Fibroblast of villous mesenchyme (primary cell): ENCODE measurements around the gene TIE1. TPM values are rescaled to one million over a fixed set of nuclear protein-coding genes. Genes with fewer than 3 reads are reported as not detected.

Experiments used
- DNase-seq: peaks from one replicate; pipeline ENCODE4 v3.0.0-alpha.2; 2010; ENCODE audit warnings: low read depth
- H3K4me3 ChIP-seq: 2 replicates; pipeline ENCODE4 v1.5.1; 2011; ENCODE audit warnings: low read depth, mild to moderate bottlenecking, low read length
- total RNA-seq: library from RNA; depleted of rRNA; stranded (reverse); fragments of >200 nt; gene quantifications from 2 replicates; pipeline ENCODE4 v1.2.3, GENCODE V29; 2012
- TF ChIP-seq, protein P1 (sequence below): IDR thresholded peaks from 2 replicates; pipeline ENCODE4 v1.5.1; 2012; ENCODE audit warnings: low read depth, mild to moderate bottlenecking, low read length; ENCODE audit not compliant: insufficient read depth

TIE1 gene
- total RNA-seq, 1 donor, result under 0.01 TPM

- TF ChIP-seq, protein P1, sequence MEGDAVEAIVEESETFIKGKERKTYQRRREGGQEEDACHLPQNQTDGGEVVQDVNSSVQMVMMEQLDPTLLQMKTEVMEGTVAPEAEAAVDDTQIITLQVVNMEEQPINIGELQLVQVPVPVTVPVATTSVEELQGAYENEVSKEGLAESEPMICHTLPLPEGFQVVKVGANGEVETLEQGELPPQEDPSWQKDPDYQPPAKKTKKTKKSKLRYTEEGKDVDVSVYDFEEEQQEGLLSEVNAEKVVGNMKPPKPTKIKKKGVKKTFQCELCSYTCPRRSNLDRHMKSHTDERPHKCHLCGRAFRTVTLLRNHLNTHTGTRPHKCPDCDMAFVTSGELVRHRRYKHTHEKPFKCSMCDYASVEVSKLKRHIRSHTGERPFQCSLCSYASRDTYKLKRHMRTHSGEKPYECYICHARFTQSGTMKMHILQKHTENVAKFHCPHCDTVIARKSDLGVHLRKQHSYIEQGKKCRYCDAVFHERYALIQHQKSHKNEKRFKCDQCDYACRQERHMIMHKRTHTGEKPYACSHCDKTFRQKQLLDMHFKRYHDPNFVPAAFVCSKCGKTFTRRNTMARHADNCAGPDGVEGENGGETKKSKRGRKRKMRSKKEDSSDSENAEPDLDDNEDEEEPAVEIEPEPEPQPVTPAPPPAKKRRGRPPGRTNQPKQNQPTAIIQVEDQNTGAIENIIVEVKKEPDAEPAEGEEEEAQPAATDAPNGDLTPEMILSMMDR, result no peak
- DNase-seq, result no peak
- no peak overlapping the region for H3K4me3 ChIP-seq
Observed at GRCh38 chr1:43345120-43345519, 44.3 kb downstream of the TIE1 start.

- DNase-seq, result no peak
- H3K4me3 ChIP-seq, result no peak overlapping the region
- TF ChIP-seq, protein P1, result no peak
Observed at GRCh38 chr1:43346636-43347035, 45.9 kb downstream of the TIE1 start.

- DNase-seq, result no peak
- H3K4me3 ChIP-seq, result peak overlapping the region; percentile 63
- TF ChIP-seq, protein P1, result no peak
Observed at GRCh38 chr1:43348343-43348808, 47.6 kb downstream of the TIE1 start.

DNA sequence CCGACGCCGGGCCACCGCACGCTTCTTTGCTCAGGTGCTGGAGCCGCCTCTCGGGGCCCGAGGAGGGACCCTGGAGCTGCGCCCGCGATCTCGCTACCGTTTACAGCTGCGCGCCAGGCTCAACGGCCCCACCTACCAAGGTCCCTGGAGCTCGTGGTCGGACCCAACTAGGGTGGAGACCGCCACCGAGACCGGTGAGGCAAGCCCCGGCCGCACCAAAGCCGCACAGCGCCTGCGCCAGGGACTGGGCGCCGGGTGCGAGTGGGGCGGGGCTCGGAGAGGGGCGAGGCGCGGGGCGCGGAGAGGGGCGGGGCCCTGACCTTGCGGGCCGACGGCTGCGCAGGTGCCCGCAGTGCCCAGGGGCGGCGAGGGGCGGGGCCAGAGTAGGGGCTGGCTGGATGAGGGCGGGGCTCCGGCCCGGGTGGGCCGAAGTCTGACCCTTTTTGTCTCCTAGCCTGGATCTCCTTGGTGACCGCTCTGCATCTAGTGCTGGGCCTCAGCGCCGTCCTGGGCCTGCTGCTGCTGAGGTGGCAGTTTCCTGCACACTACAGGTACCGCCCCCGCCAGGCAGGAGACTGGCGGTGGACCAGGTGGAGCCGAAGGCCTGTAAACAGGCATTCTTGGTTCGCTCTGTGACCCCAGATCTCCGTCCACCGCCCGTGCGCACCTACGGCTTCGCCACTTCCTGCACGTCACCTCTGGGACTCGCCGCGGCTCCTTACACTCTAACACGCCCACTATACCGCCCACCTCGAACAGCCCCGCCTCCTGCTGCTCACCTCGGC lies 48.2 kb downstream of the TIE1 start:
- TF ChIP-seq, protein P1, result no peak
- DNase-seq, result peak; percentile 54
- H3K4me3 ChIP-seq, result peak overlapping the region; percentile 63

DNA sequence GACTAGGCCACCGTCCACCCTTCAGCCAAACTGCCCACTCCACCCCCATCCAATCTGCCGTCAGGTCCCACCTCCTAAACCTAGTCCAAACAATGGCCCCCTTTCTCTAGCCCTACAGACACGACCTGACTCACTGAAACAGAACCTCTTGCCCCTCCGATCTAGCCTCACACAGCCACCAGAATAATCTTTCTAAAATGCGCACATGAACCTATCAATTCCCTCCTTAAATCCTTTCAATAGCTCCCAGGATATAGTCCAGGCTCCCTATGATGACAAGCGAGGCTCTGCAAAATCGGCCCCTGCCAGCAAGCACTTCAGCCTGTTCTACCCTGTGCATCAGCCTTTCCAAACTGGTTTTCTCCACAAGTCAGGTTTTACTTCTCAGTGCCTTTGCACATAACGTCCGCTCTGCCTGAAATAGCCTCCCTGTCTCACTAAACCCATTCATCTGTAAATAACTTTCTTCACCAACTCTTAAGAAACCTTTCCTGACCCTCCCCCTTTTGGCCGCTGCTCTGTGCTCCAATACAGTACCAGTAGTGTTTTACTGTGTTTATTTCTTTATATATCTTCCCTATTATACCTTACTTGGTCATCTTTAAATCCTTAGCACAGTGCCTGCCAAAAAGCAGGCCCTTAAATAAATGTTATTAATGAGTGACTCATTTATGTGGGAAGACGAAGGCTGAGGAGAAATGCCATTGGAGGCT lies 49.0 kb downstream of the TIE1 start:
- H3K4me3 ChIP-seq, result peak overlapping the region; percentile 63
- DNase-seq, result peak; percentile 60
- TF ChIP-seq, protein P1, result no peak

GRCh38 chr1:43350976-43351375 lies 50.2 kb downstream of the TIE1 start:
- DNase-seq, result no peak
- TF ChIP-seq, protein P1, result no peak
- no peak overlapping the region for H3K4me3 ChIP-seq
